ENCODE data around the gene TIAM1.

The TIAM1 gene

GRCh38 chr21:31099122-31099521, 244.9 kb downstream of the TIAM1 start:
- no peak for TF ChIP-seq CTCF (IDR thresholded peaks at IDR 0.05; ENCODE audit: control extremely low read depth, extremely low read depth, low read depth, missing control alignments)
- ChIA-PET CTCF (interaction anchor here (0.7 to 4.4 kb wide), 24 partner anchors 9 to 1054 kb away, joined by 3 to 36 read pairs (median 4); no protein-coding TSS in a partner anchor), POLR2A (no interaction called here)
- DNase-seq (ENCODE audit: extremely low spot score) = no peak

GRCh38 chr21:31098576-31099005, 245.5 kb downstream of the TIAM1 start:
- ChIA-PET POLR2A (no interaction called here), CTCF (interaction anchor here (1.0 to 4.4 kb wide), 27 partner anchors 8 to 1054 kb away, joined by 3 to 36 read pairs (median 4); no protein-coding TSS in a partner anchor)
- peak; percentile 67 for DNase-seq (ENCODE audit: extremely low spot score)
- TF ChIP-seq CTCF (IDR thresholded peaks at IDR 0.05; ENCODE audit: control extremely low read depth, extremely low read depth, low read depth, missing control alignments) = peak; percentile 90

GRCh38 chr21:31092832-31093625, 251.0 kb downstream of the TIAM1 start:
- TF ChIP-seq CTCF (IDR thresholded peaks at IDR 0.05; ENCODE audit: control extremely low read depth, extremely low read depth, low read depth, missing control alignments) = no peak
- ChIA-PET CTCF (no interaction called here), POLR2A (no interaction called here)
- DNase-seq (ENCODE audit: extremely low spot score) = no peak

DNA sequence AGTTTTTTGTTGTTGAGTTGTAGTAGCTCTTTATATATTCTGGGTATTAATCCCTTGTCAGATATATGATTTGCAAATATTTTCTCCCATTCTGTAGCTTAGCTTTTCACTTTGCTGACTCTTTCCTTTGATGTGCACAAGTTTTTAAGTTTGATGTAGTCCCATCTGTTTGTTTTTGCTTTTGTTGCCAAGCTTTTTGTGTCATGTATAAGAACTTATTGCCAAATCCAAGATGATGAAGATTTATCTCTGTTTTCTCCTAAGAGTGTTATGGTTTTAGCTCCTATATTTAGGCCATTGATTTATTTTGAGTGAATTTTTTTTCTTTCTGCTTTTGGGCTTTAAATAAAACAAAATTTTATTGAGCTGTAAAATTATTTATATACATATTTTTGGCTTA, 253.7 kb downstream of the TIAM1 start:
- no peak for DNase-seq (ENCODE audit: extremely low spot score)
- POLR2A ChIA-PET = no interaction called here
- no peak for TF ChIP-seq CTCF (IDR thresholded peaks at IDR 0.05; ENCODE audit: control extremely low read depth, extremely low read depth, low read depth, missing control alignments)
- CTCF ChIA-PET = interaction anchor here (1.2 to 1.5 kb wide), 2 partner anchors 7 to 9 kb away, joined by 4 to 5 read pairs; no protein-coding TSS in a partner anchor

DNA sequence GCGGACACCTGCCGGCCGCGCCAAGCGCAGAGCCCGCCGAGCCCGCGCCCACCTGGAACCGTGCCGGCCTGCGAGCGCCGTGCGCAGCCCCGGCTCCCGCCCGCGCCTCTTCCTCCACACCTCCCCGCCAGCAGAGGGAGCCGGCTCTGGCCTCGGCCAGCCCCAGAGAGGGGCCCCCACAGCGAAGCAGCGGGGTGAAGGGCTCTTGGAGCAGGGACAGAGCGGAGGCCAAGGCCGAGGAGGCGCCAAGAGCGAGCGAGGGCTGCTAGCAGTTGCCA, 255.6 kb downstream of the TIAM1 start:
- TF ChIP-seq CTCF (IDR thresholded peaks at IDR 0.05; ENCODE audit: control extremely low read depth, extremely low read depth, low read depth, missing control alignments) = no peak
- POLR2A ChIA-PET = no interaction called here
- no peak for DNase-seq (ENCODE audit: extremely low spot score)
- CTCF ChIA-PET = interaction anchor here (1.1 to 2.6 kb wide), 4 partner anchors 10 to 749 kb away, joined by 3 to 14 read pairs (median 10); no protein-coding TSS in a partner anchor

DNA sequence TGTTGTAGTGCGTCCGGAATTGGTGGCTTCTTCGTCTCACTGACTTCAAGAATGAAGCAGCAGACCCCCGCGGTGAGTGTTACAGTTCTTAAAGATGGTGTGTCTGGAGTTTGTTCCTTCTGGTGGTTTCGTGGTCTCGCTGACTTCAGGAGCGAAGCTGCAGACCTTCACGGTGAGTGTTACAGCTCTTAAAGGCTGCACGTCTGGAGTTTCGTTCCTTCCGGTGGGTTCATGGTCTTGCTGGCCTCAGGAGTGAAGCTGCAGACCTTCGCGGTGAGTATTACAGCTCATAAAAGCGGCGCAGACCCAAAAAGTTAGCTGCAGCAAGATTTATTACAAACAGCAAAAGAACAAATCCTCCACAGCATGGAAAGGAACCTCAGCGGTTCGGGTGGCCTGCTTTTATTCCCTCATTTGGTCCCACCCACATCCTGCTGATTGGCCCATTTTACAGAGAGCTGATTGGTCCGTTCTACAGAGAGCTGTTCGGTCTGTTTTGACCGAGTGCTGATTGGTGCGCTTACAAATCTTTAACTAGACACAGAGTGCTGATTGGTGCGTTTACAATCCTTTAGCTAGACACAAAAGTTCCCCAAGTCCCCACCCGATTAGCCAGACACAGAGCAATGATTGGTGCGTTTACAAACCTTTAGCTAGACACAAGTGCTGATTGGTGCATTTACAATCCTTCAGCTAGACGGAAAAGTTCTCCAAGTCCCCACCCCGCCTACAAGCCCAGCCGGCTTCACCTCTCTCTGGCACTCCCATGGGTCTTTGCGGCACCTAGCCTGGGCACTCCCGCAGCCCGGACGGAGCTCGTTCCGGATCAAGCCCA, 256.2 kb downstream of the TIAM1 start:
- DNase-seq (ENCODE audit: extremely low spot score) = no peak
- TF ChIP-seq CTCF (IDR thresholded peaks at IDR 0.05; ENCODE audit: control extremely low read depth, extremely low read depth, low read depth, missing control alignments) = no peak
- CTCF ChIA-PET = interaction anchor here (0.8 to 2.6 kb wide), 13 partner anchors 9 to 1044 kb away, joined by 3 to 14 read pairs (median 4); partner anchors contain the start of gene KRTAP7-1
- POLR2A ChIA-PET = no interaction called here
